H9 (cell line): ENCODE data around the gene ALDH2. TPM values are rescaled to one million over a fixed set of nuclear protein-coding genes. Genes with fewer than 3 reads are reported as not detected.

Experiments
- DNase-seq: peaks from one replicate; pipeline ENCODE4 v3.0.0-alpha.2; 2017
- H2AFZ ChIP-seq: one replicate; pipeline ENCODE4 v1.6.1; 2013; ENCODE audit warnings: mild to moderate bottlenecking, low read length, control low read depth, moderate library complexity
- H2AK5ac ChIP-seq: 2 replicates; pipeline ENCODE4 v1.6.1; 2013; ENCODE audit warnings: low read length, control low read depth, mixed read lengths; ENCODE audit not compliant: insufficient read length
- H2BK120ac ChIP-seq: one replicate; pipeline ENCODE4 v1.6.1; 2013; ENCODE audit warnings: low read depth, mild to moderate bottlenecking, low read length, control low read depth, inconsistent platforms; ENCODE audit not compliant: poor library complexity, severe bottlenecking
- H2BK12ac ChIP-seq: 2 replicates; pipeline ENCODE4 v1.6.1; 2013; ENCODE audit warnings: low read length, control low read depth, mixed read lengths, low read depth; ENCODE audit not compliant: insufficient read length
- H2BK15ac ChIP-seq: 2 replicates; pipeline ENCODE4 v1.6.1; 2013; ENCODE audit warnings: low read depth, low read length, control low read depth
- H2BK20ac ChIP-seq: one replicate; pipeline ENCODE4 v1.6.1; 2013; ENCODE audit warnings: low read depth, mild to moderate bottlenecking, low read length, control low read depth, inconsistent platforms; ENCODE audit not compliant: poor library complexity, severe bottlenecking
- H2BK5ac ChIP-seq: 2 replicates; pipeline ENCODE4 v1.6.1; 2013; ENCODE audit warnings: low read length, control low read depth, mixed read lengths; ENCODE audit not compliant: insufficient read length
- H3K14ac ChIP-seq: 2 replicates; pipeline ENCODE4 v1.6.1; 2013; ENCODE audit warnings: low read length, control low read depth; ENCODE audit not compliant: insufficient read depth
- H3K18ac ChIP-seq: 2 replicates; pipeline ENCODE4 v1.6.1; 2013; ENCODE audit warnings: low read depth, mild to moderate bottlenecking, mixed read lengths, low read length, control low read depth; ENCODE audit not compliant: insufficient read length
- H3K23ac ChIP-seq: 2 replicates; pipeline ENCODE4 v1.6.1; 2013; ENCODE audit warnings: low read length, control low read depth, mixed read lengths, low read depth; ENCODE audit not compliant: insufficient read length
- H3K23me2 ChIP-seq: 2 replicates; pipeline ENCODE4 v1.6.1; 2013; ENCODE audit warnings: low read depth, mild to moderate bottlenecking, mixed read lengths, low read length, control low read depth; ENCODE audit not compliant: insufficient read length, poor library complexity, severe bottlenecking
- H3K27ac ChIP-seq: 2 replicates; pipeline ENCODE4 v1.5.1; 2013; ENCODE audit warnings: low read length, control low read depth, mixed read lengths, low read depth; ENCODE audit not compliant: insufficient read length
- H3K27me3 ChIP-seq: 2 replicates; pipeline ENCODE4 v1.6.1; 2013; ENCODE audit warnings: low read length, control low read depth, inconsistent platforms; ENCODE audit not compliant: insufficient read depth
- H3K4ac ChIP-seq: 2 replicates; pipeline ENCODE4 v1.6.1; 2013; ENCODE audit warnings: low read depth, mild to moderate bottlenecking, control low read depth, inconsistent platforms, low read length, moderate library complexity
- H3K4me1 ChIP-seq: 2 replicates; pipeline ENCODE4 v1.6.1; 2013; ENCODE audit warnings: low read length, control low read depth, inconsistent platforms; ENCODE audit not compliant: insufficient read depth
- H3K4me2 ChIP-seq: 2 replicates; pipeline ENCODE4 v1.6.1; 2013; ENCODE audit warnings: low read length, control low read depth, mixed read lengths; ENCODE audit not compliant: insufficient read length, insufficient read depth
- H3K56ac ChIP-seq: 2 replicates; pipeline ENCODE4 v1.6.1; 2013; ENCODE audit warnings: low read depth, mild to moderate bottlenecking, mixed read lengths, low read length, control low read depth; ENCODE audit not compliant: insufficient read length
- H3K79me1 ChIP-seq: 2 replicates; pipeline ENCODE4 v1.6.1; 2013; ENCODE audit warnings: low read depth, mild to moderate bottlenecking, moderate library complexity, low read length, control low read depth, inconsistent platforms; ENCODE audit not compliant: insufficient read depth, poor library complexity, severe bottlenecking
- H3K79me2 ChIP-seq: 2 replicates; pipeline ENCODE4 v1.6.1; 2013; ENCODE audit warnings: low read length, control low read depth, inconsistent platforms; ENCODE audit not compliant: insufficient read depth
- H3K9ac ChIP-seq: 2 replicates; pipeline ENCODE4 v1.6.1; 2013; ENCODE audit warnings: low read length, control low read depth, mixed read lengths; ENCODE audit not compliant: insufficient read length; ENCODE audit errors: extremely low read depth
- H3K9me3 ChIP-seq: one replicate; pipeline ENCODE4 v1.6.1; 2013; ENCODE audit warnings: low read depth, low read length, inconsistent platforms; ENCODE audit not compliant: control insufficient read depth
- H3T11ph ChIP-seq: one replicate; pipeline ENCODE4 v1.6.1; 2013; ENCODE audit warnings: mild to moderate bottlenecking, low read length, control low read depth, inconsistent platforms
- H4K20me1 ChIP-seq: one replicate; pipeline ENCODE4 v1.6.1; 2013; ENCODE audit not compliant: control insufficient read depth, insufficient read length, insufficient read depth
- H4K5ac ChIP-seq: 2 replicates; pipeline ENCODE4 v1.6.1; 2013; ENCODE audit warnings: low read depth, mild to moderate bottlenecking, mixed read lengths, low read length, control low read depth; ENCODE audit not compliant: insufficient read length
- H4K8ac ChIP-seq: replicated peaks from 2 replicates; pipeline ENCODE4 v1.6.1; 2013; ENCODE audit warnings: low read length, control low read depth, mixed read lengths, low read depth; ENCODE audit not compliant: insufficient read length
- H4K91ac ChIP-seq: 2 replicates; pipeline ENCODE4 v1.6.1; 2013; ENCODE audit warnings: low read depth, mild to moderate bottlenecking, moderate library complexity, mixed read lengths, low read length, control low read depth; ENCODE audit not compliant: insufficient read length
- H3K27ac Mint-ChIP-seq, 3 experiments: 2 replicates in 2 of 3; 3 replicates in 1 of 3; pipeline ENCODE4 v1.8.0; 2020 to 2021; ENCODE audit warnings: mixed read lengths in 3 of 3, mild to moderate bottlenecking in 1 of 3, moderate library complexity in 1 of 3
- H3K27me3 Mint-ChIP-seq: 2 replicates; pipeline ENCODE4 v1.8.0; 2021; ENCODE audit warnings: low read depth, mild to moderate bottlenecking, moderate library complexity, mixed read lengths
- H3K36me3 Mint-ChIP-seq, 3 experiments: 2 replicates in 2 of 3; 3 replicates in 1 of 3; pipeline ENCODE4 v1.8.0; 2020 to 2021; ENCODE audit warnings: low read depth in 3 of 3, mixed read lengths in 3 of 3; ENCODE audit not compliant: insufficient read depth in 1 of 3
- H3K4me1 Mint-ChIP-seq, 2 experiments: 2 replicates each; pipeline ENCODE4 v1.8.0; 2020; ENCODE audit warnings: mixed read lengths in 2 of 2
- H3K4me3 Mint-ChIP-seq, 2 experiments: 2 replicates in 1 of 2; 3 replicates in 1 of 2; pipeline ENCODE4 v1.8.0; 2020 to 2021; ENCODE audit warnings: mild to moderate bottlenecking in 2 of 2, mixed read lengths in 2 of 2, moderate library complexity in 1 of 2
- H3K9me3 Mint-ChIP-seq, 2 experiments: 2 replicates in 1 of 2; 3 replicates in 1 of 2; pipeline ENCODE4 v1.8.0; 2020; ENCODE audit warnings: mild to moderate bottlenecking in 2 of 2, mixed read lengths in 2 of 2, moderate library complexity in 1 of 2
- CTCF ChIP-seq: fragments of 200-600 bp; sonication (generic); conservative IDR thresholded peaks from 3 replicates; pipeline ENCODE4 v1.8.0; 2021; ENCODE audit warnings: antibody characterized with exemption, mild to moderate bottlenecking
- WGBS: extraction: QIAGEN DNeasy Blood & Tissue Kit; methylation state at CpG from one replicate; pipeline ENCODE4 v1.1.7; 2013; ENCODE audit warnings: missing lambda C conversion rate, low lambda C conversion rate, mixed read lengths; ENCODE audit not compliant: insufficient read length; ENCODE audit errors: extremely low coverage; 5-methylcytosine and 5-hydroxymethylcytosine counted together
- total RNA-seq: library from RNA; stranded (reverse); gene quantifications from 2 replicates; pipeline ENCODE4 v1.2.1, GENCODE V29; 2021

ALDH2 gene
- total RNA-seq, 1 experiment from 2014 or later, result 44.0 TPM

- no peak overlapping the region for H4K91ac ChIP-seq
- H3K79me2 ChIP-seq, result no peaks in the 10 kb centered on the region
- no peak for DNase-seq
- no peak overlapping the region for H3K23ac ChIP-seq
- no peak overlapping the region for H2BK120ac ChIP-seq
- Mint-ChIP-seq H3K9me3 (no peaks in the 10 kb centered on the region), H3K27me3 (no peaks in the 10 kb centered on the region), H3K36me3 (peaks cover 10 to 26% (median 15%) of the 10 kb centered on the region in 3 experiments), H3K4me1 (0 out of 4 replicates have a peak, but pooled peaks cover 0 to 4% of the 10 kb centered on the region in 2 experiments), H3K4me3 (no peak overlapping the region), H3K27ac (no peak overlapping the region)
- no peaks in the 10 kb centered on the region for H3K79me1 ChIP-seq
- H3K23me2 ChIP-seq, result no peaks in the 10 kb centered on the region
- H3K18ac ChIP-seq, result no peak overlapping the region
- no peak overlapping the region for H2BK20ac ChIP-seq
- no peaks in the 10 kb centered on the region for H3K9me3 ChIP-seq
- no peaks in the 10 kb centered on the region; the same call in 1 of the 2 replicates for H3K4me1 ChIP-seq
- H3K9ac ChIP-seq, result no peak overlapping the region
- no peak overlapping the region for H3T11ph ChIP-seq
- H2BK12ac ChIP-seq, result no peak overlapping the region
- H3K14ac ChIP-seq, result no peak overlapping the region
- no peaks in the 10 kb centered on the region for H4K20me1 ChIP-seq
- no peak overlapping the region for H3K4me2 ChIP-seq
- no peak for TF ChIP-seq CTCF
- no peak overlapping the region for H4K5ac ChIP-seq
- H2AFZ ChIP-seq, result no peak overlapping the region
- H2BK15ac ChIP-seq, result no peak overlapping the region
- H2AK5ac ChIP-seq, result no peak overlapping the region
- no peaks in the 10 kb centered on the region for H3K27me3 ChIP-seq
- no peak overlapping the region for H3K56ac ChIP-seq
- H3K4ac ChIP-seq, result no peak overlapping the region
- H3K27ac ChIP-seq, result no peak overlapping the region
- no peak overlapping the region for H2BK5ac ChIP-seq
- no peak overlapping the region for H4K8ac ChIP-seq
- WGBS, result no CpG with 5 or more reads among the region's 7 CpGs
Measured at GRCh38 chr12:111748867-111749266, 17.9 kb upstream of the ALDH2 start.
